SK-N-SH treated with all-trans-retinoic acid at 6 μM for 48 hours (cell line): ENCODE measurements around the gene ENAH.

Source experiments
- BACH2 ChIP-seq: fragments of 250-450 bp; sonication (Bioruptor Pico); IDR thresholded peaks from 2 replicates; pipeline ENCODE4 v1.9.0; 2021; ENCODE audit warnings: mild to moderate bottlenecking, borderline replicate concordance
- ZNF70 ChIP-seq: fragments of 450-650 bp; formaldehyde crosslinking; IDR thresholded peaks from 2 replicates; pipeline ENCODE4 v1.5.0; 2020; ENCODE audit warnings: mild to moderate bottlenecking, moderate library complexity
- TF ChIP-seq, protein P1 (sequence below): fragments of 250-450 bp; sonication (Bioruptor Pico); IDR thresholded peaks from 2 replicates; pipeline ENCODE4 v1.8.0; 2020; ENCODE audit warnings: mild to moderate bottlenecking, moderate library complexity, borderline replicate concordance
- TF ChIP-seq, protein P2 (sequence below): fragments of 250-450 bp; sonication (Bioruptor Pico); IDR thresholded peaks from 2 replicates; pipeline ENCODE4 v1.8.0; 2021; ENCODE audit warnings: low read depth, mild to moderate bottlenecking, moderate library complexity, borderline replicate concordance
- TF ChIP-seq, protein P3 (sequence below): fragments of 250-450 bp; sonication (Bioruptor Pico); IDR thresholded peaks from 2 replicates; pipeline ENCODE4 v1.5.1; 2020; ENCODE audit warnings: low read depth, mild to moderate bottlenecking, moderate library complexity
- TF ChIP-seq, protein P4 (sequence below): fragments of 250-450 bp; sonication (Bioruptor Pico); IDR thresholded peaks from 2 replicates; pipeline ENCODE4 v1.5.0; 2020; ENCODE audit warnings: mild to moderate bottlenecking, moderate library complexity

DNA sequence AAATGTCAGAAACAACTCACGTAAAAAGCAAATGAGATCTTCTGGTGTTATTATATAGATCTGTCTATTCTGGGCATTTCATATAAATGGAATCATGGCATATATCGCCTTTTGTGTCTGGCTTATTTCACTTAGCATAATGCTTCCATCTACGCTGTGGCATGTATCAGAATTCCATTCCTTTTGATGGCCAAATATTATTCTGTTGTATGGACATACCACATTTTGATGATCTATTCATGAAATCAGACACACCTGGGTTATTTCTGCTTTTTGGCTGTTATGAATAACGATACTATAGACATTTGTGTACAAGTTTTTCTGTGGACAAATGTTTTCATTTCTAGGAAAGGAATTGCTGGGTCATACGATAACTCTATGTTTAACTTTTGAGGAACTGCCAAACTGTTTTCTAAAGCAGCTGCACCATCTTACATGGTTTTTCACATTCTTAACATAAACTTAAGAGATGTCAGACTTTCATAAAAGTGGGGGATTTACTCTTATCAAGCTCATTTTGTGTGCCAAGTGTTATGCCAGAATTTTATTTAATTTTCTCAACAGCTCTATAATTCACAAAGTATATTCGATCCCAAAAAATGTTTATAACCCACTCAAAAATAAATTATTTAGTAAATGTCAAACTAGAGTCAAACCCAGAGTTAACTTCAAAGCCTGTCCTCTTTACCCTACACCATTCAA lies 7.6 kb downstream of the ENAH start:
- TF ChIP-seq ZNF70 (CRISPR knock-in tag) (no peak), BACH2 (CRISPR knock-in tag) (no peak)
- TF ChIP-seq, protein P1, sequence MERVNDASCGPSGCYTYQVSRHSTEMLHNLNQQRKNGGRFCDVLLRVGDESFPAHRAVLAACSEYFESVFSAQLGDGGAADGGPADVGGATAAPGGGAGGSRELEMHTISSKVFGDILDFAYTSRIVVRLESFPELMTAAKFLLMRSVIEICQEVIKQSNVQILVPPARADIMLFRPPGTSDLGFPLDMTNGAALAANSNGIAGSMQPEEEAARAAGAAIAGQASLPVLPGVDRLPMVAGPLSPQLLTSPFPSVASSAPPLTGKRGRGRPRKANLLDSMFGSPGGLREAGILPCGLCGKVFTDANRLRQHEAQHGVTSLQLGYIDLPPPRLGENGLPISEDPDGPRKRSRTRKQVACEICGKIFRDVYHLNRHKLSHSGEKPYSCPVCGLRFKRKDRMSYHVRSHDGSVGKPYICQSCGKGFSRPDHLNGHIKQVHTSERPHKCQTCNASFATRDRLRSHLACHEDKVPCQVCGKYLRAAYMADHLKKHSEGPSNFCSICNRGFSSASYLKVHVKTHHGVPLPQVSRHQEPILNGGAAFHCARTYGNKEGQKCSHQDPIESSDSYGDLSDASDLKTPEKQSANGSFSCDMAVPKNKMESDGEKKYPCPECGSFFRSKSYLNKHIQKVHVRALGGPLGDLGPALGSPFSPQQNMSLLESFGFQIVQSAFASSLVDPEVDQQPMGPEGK (CRISPR knock-in tag), result no peak
- TF ChIP-seq, protein P2, sequence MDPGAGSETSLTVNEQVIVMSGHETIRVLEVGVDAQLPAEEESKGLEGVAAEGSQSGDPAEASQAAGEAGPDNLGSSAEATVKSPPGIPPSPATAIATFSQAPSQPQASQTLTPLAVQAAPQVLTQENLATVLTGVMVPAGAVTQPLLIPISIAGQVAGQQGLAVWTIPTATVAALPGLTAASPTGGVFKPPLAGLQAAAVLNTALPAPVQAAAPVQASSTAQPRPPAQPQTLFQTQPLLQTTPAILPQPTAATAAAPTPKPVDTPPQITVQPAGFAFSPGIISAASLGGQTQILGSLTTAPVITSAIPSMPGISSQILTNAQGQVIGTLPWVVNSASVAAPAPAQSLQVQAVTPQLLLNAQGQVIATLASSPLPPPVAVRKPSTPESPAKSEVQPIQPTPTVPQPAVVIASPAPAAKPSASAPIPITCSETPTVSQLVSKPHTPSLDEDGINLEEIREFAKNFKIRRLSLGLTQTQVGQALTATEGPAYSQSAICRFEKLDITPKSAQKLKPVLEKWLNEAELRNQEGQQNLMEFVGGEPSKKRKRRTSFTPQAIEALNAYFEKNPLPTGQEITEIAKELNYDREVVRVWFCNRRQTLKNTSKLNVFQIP (CRISPR knock-in tag), result no peak
- TF ChIP-seq, protein P3, sequence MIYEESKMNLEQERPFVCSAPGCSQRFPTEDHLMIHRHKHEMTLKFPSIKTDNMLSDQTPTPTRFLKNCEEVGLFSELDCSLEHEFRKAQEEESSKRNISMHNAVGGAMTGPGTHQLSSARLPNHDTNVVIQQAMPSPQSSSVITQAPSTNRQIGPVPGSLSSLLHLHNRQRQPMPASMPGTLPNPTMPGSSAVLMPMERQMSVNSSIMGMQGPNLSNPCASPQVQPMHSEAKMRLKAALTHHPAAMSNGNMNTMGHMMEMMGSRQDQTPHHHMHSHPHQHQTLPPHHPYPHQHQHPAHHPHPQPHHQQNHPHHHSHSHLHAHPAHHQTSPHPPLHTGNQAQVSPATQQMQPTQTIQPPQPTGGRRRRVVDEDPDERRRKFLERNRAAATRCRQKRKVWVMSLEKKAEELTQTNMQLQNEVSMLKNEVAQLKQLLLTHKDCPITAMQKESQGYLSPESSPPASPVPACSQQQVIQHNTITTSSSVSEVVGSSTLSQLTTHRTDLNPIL (CRISPR knock-in tag), result no peak
- TF ChIP-seq, protein P4, sequence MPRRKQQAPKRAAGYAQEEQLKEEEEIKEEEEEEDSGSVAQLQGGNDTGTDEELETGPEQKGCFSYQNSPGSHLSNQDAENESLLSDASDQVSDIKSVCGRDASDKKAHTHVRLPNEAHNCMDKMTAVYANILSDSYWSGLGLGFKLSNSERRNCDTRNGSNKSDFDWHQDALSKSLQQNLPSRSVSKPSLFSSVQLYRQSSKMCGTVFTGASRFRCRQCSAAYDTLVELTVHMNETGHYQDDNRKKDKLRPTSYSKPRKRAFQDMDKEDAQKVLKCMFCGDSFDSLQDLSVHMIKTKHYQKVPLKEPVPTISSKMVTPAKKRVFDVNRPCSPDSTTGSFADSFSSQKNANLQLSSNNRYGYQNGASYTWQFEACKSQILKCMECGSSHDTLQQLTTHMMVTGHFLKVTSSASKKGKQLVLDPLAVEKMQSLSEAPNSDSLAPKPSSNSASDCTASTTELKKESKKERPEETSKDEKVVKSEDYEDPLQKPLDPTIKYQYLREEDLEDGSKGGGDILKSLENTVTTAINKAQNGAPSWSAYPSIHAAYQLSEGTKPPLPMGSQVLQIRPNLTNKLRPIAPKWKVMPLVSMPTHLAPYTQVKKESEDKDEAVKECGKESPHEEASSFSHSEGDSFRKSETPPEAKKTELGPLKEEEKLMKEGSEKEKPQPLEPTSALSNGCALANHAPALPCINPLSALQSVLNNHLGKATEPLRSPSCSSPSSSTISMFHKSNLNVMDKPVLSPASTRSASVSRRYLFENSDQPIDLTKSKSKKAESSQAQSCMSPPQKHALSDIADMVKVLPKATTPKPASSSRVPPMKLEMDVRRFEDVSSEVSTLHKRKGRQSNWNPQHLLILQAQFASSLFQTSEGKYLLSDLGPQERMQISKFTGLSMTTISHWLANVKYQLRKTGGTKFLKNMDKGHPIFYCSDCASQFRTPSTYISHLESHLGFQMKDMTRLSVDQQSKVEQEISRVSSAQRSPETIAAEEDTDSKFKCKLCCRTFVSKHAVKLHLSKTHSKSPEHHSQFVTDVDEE (CRISPR knock-in tag), result no peak
